HEK293 (cell line): ENCODE data around the gene PTPRG.
A peak's percentile ranks its signal among the peaks of the same experiment; 100 is the strongest.

Experiments
- BCL11A ChIP-seq: fragments of 450-650 bp; formaldehyde crosslinking; IDR thresholded peaks from 2 replicates; pipeline ENCODE4 v1.5.1; 2016; ENCODE audit warnings: low read depth, missing biosample characterization, missing genetic modification characterization
- GFI1B ChIP-seq: fragments of 450-650 bp; formaldehyde crosslinking; IDR thresholded peaks from 2 replicates; pipeline ENCODE4 v1.5.1; 2016; ENCODE audit warnings: missing biosample characterization, missing genetic modification characterization
- HOXD13 ChIP-seq: sonication (generic); formaldehyde crosslinking; IDR thresholded peaks from 2 replicates; pipeline ENCODE4 v1.8.0; 2022; ENCODE audit warnings: missing genetic modification reagents, borderline replicate concordance
- KLF1 ChIP-seq: fragments of 450-650 bp; formaldehyde crosslinking; IDR thresholded peaks from 2 replicates; pipeline ENCODE4 v1.5.1; 2016; ENCODE audit warnings: missing biosample characterization, missing genetic modification characterization
- KLF16 ChIP-seq: fragments of 450-650 bp; formaldehyde crosslinking; IDR thresholded peaks from 2 replicates; pipeline ENCODE4 v1.5.1; 2017; ENCODE audit warnings: missing biosample characterization, missing genetic modification characterization
- MEIS1 ChIP-seq: sonication (generic); formaldehyde crosslinking; IDR thresholded peaks from 2 replicates; pipeline ENCODE4 v1.8.1; 2022; ENCODE audit warnings: missing genetic modification reagents, mild to moderate bottlenecking, borderline replicate concordance
- RBAK ChIP-seq: fragments of 450-650 bp; formaldehyde crosslinking; IDR thresholded peaks from 2 replicates; pipeline ENCODE4 v1.5.1; 2016; ENCODE audit warnings: missing biosample characterization, missing genetic modification characterization
- SP2 ChIP-seq: fragments of 450-650 bp; formaldehyde crosslinking; IDR thresholded peaks from 2 replicates; pipeline ENCODE4 v1.5.1; 2016; ENCODE audit warnings: missing biosample characterization, missing genetic modification characterization
- SP7 ChIP-seq: fragments of 450-650 bp; formaldehyde crosslinking; IDR thresholded peaks from 2 replicates; pipeline ENCODE4 v1.5.1; 2016; ENCODE audit warnings: missing biosample characterization, missing genetic modification characterization
- WT1 ChIP-seq: fragments of 450-650 bp; formaldehyde crosslinking; IDR thresholded peaks from 2 replicates; pipeline ENCODE4 v1.5.1; 2016; ENCODE audit warnings: missing biosample characterization, missing genetic modification characterization
- ZBTB1 ChIP-seq: fragments of 450-650 bp; formaldehyde crosslinking; IDR thresholded peaks from 2 replicates; pipeline ENCODE4 v1.5.1; 2016; ENCODE audit warnings: missing biosample characterization, missing genetic modification characterization
- ZFHX2 ChIP-seq: fragments of 450-650 bp; formaldehyde crosslinking; conservative IDR thresholded peaks from 2 replicates; pipeline ENCODE4 v1.5.1; 2016; ENCODE audit warnings: missing biosample characterization, missing genetic modification characterization
- ZNF140 ChIP-seq: fragments of 450-650 bp; formaldehyde crosslinking; IDR thresholded peaks from 2 replicates; pipeline ENCODE4 v1.5.1; 2016; ENCODE audit warnings: missing biosample characterization, missing genetic modification characterization
- ZNF155 ChIP-seq: fragments of 450-650 bp; formaldehyde crosslinking; IDR thresholded peaks from 2 replicates; pipeline ENCODE4 v1.5.1; 2016; ENCODE audit warnings: missing biosample characterization, missing genetic modification characterization
- ZNF239 ChIP-seq: fragments of 450-650 bp; formaldehyde crosslinking; IDR thresholded peaks from 2 replicates; pipeline ENCODE4 v1.5.1; 2016; ENCODE audit warnings: missing biosample characterization, missing genetic modification characterization
- ZNF544 ChIP-seq: fragments of 450-650 bp; formaldehyde crosslinking; IDR thresholded peaks from 2 replicates; pipeline ENCODE4 v1.5.0; 2017; ENCODE audit warnings: missing biosample characterization, missing genetic modification characterization
- ZNF558 ChIP-seq: fragments of 450-650 bp; formaldehyde crosslinking; IDR thresholded peaks from 2 replicates; pipeline ENCODE4 v1.5.1; 2016; ENCODE audit warnings: missing biosample characterization, missing genetic modification characterization
- ZNF621 ChIP-seq: fragments of 450-650 bp; formaldehyde crosslinking; IDR thresholded peaks from 2 replicates; pipeline ENCODE4 v1.5.1; 2017; ENCODE audit warnings: missing biosample characterization, missing genetic modification characterization
- ZNF624 ChIP-seq: fragments of 450-650 bp; formaldehyde crosslinking; IDR thresholded peaks from 2 replicates; pipeline ENCODE4 v1.5.1; 2017; ENCODE audit warnings: missing biosample characterization, missing genetic modification characterization
- ZNF654 ChIP-seq: fragments of 450-650 bp; formaldehyde crosslinking; IDR thresholded peaks from 2 replicates; pipeline ENCODE4 v1.5.1; 2016; ENCODE audit warnings: low read depth, missing biosample characterization, missing genetic modification characterization
- ZNF670 ChIP-seq: fragments of 450-650 bp; formaldehyde crosslinking; IDR thresholded peaks from 2 replicates; pipeline ENCODE4 v1.5.1; 2016; ENCODE audit warnings: missing biosample characterization, missing genetic modification characterization, low read depth
- ZNF701 ChIP-seq: fragments of 450-650 bp; formaldehyde crosslinking; IDR thresholded peaks from 2 replicates; pipeline ENCODE4 v1.5.1; 2016; ENCODE audit warnings: missing biosample characterization, missing genetic modification characterization
- ZNF707 ChIP-seq: fragments of 450-650 bp; formaldehyde crosslinking; IDR thresholded peaks from 2 replicates; pipeline ENCODE4 v1.5.1; 2016; ENCODE audit warnings: missing biosample characterization, missing genetic modification characterization
- ZNF76 ChIP-seq: fragments of 450-650 bp; formaldehyde crosslinking; IDR thresholded peaks from 2 replicates; pipeline ENCODE4; 2016; ENCODE audit warnings: low read depth, missing biosample characterization, missing genetic modification characterization, borderline replicate concordance
- ZNF785 ChIP-seq: fragments of 450-650 bp; formaldehyde crosslinking; IDR thresholded peaks from 2 replicates; pipeline ENCODE4 v1.5.1; 2016; ENCODE audit warnings: missing biosample characterization, missing genetic modification characterization
- ZNF843 ChIP-seq: fragments of 450-650 bp; formaldehyde crosslinking; IDR thresholded peaks from 2 replicates; pipeline ENCODE4 v1.5.1; 2016; ENCODE audit warnings: missing biosample characterization, missing genetic modification characterization
- TF ChIP-seq, protein P1 (sequence below): fragments of 450-650 bp; formaldehyde crosslinking; IDR thresholded peaks from 2 replicates; pipeline ENCODE4 v1.5.1; 2016; ENCODE audit warnings: missing biosample characterization, missing genetic modification characterization, low read depth
- TF ChIP-seq, protein P2 (sequence below): fragments of 450-650 bp; formaldehyde crosslinking; IDR thresholded peaks from 2 replicates; pipeline ENCODE4 v1.5.1; 2016; ENCODE audit warnings: missing biosample characterization, missing genetic modification characterization
- TF ChIP-seq, protein P3 (sequence below): fragments of 450-650 bp; formaldehyde crosslinking; IDR thresholded peaks from 2 replicates; pipeline ENCODE4 v1.5.1; 2016; ENCODE audit warnings: missing biosample characterization, missing genetic modification characterization
- TF ChIP-seq, protein P4 (sequence below): fragments of 450-650 bp; formaldehyde crosslinking; IDR thresholded peaks from 2 replicates; pipeline ENCODE4 v1.5.1; 2016; ENCODE audit warnings: missing biosample characterization, missing genetic modification characterization
- TF ChIP-seq, protein P5 (sequence below): fragments of 450-650 bp; formaldehyde crosslinking; IDR thresholded peaks from 2 replicates; pipeline ENCODE4 v1.5.1; 2016; ENCODE audit warnings: missing biosample characterization, missing genetic modification characterization
- TF ChIP-seq, protein P6 (sequence below): fragments of 450-650 bp; formaldehyde crosslinking; IDR thresholded peaks from 2 replicates; pipeline ENCODE4 v1.5.1; 2016; ENCODE audit warnings: missing biosample characterization, missing genetic modification characterization

The PTPRG gene

DNA sequence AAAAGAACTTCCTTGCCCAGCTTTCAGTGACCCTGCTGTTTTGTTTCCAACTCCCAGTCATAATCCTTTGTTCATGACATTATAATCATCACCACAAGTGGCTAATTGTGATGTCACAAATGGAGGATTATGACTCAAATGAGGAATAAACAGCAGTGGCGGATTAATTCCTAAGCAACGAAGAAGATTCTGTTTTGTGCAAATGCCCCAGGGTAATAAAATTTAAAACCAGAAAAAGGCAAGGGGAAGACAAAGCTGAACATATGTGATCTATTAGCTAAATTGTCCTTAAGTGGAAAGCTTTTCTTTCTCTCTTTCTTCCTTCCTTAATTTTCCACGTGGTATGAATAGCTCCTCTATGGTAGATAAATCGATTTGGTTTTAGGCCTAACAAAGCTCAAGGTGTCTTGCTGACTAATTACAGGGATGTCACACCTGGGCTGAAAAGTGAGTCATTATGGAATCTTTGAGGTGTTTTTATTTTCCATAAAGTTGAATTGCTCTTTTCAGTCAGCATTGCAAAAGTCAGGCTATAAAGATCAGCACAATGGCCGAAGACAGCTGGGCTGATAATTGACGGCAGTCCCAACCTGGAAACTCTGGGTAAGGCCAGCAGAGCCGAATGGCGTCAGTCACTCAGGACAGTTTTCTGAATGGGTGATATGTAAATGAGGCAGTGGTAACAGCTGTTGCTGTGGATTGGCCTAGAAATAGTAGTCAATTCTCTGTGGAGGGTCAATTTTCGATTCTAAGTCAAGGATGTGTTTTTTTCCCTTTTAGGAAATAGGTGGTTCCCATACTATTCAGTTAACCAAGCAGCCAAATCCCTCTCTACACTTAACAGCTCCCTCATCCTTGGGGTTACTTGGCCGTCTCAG lies 121.5 kb downstream of the PTPRG start (continued):
- peak; percentile 91 for TF ChIP-seq SP7
- no peak for TF ChIP-seq ZNF140
- TF ChIP-seq MEIS1 = no peak
- peak; percentile 71 for TF ChIP-seq ZNF707 (tag by site-specific recombination)
- TF ChIP-seq ZNF670 (tag by site-specific recombination) = no peak
- peak; percentile 63; the same call in 1 of the 2 replicates for TF ChIP-seq BCL11A (tag by site-specific recombination)
- no peak for TF ChIP-seq KLF16 (tag by site-specific recombination)
- TF ChIP-seq RBAK (tag by site-specific recombination) = no peak
- TF ChIP-seq, protein P1, sequence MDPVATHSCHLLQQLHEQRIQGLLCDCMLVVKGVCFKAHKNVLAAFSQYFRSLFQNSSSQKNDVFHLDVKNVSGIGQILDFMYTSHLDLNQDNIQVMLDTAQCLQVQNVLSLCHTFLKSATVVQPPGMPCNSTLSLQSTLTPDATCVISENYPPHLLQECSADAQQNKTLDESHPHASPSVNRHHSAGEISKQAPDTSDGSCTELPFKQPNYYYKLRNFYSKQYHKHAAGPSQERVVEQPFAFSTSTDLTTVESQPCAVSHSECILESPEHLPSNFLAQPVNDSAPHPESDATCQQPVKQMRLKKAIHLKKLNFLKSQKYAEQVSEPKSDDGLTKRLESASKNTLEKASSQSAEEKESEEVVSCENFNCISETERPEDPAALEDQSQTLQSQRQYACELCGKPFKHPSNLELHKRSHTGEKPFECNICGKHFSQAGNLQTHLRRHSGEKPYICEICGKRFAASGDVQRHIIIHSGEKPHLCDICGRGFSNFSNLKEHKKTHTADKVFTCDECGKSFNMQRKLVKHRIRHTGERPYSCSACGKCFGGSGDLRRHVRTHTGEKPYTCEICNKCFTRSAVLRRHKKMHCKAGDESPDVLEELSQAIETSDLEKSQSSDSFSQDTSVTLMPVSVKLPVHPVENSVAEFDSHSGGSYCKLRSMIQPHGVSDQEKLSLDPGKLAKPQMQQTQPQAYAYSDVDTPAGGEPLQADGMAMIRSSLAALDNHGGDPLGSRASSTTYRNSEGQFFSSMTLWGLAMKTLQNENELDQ (tag by site-specific recombination) = no peak
- TF ChIP-seq ZNF843 = peak; percentile 75; the same call in 1 of the 2 replicates
- no peak for TF ChIP-seq HOXD13 (CRISPR knock-in tag)
- TF ChIP-seq ZNF701 (tag by site-specific recombination) = no peak
- TF ChIP-seq ZNF624 (tag by site-specific recombination) = no peak
- TF ChIP-seq ZNF785 (tag by site-specific recombination) = no peak
- TF ChIP-seq ZNF544 (tag by site-specific recombination) = no peak
- no peak for TF ChIP-seq ZBTB1
- no peak for TF ChIP-seq ZNF654
- TF ChIP-seq, protein P2, sequence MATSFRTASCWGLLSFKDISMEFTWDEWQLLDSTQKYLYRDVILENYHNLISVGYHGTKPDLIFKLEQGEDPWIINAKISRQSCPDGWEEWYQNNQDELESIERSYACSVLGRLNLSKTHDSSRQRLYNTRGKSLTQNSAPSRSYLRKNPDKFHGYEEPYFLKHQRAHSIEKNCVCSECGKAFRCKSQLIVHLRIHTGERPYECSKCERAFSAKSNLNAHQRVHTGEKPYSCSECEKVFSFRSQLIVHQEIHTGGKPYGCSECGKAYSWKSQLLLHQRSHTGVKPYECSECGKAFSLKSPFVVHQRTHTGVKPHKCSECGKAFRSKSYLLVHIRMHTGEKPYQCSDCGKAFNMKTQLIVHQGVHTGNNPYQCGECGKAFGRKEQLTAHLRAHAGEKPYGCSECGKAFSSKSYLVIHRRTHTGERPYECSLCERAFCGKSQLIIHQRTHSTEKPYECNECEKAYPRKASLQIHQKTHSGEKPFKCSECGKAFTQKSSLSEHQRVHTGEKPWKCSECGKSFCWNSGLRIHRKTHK (tag by site-specific recombination) = no peak
- TF ChIP-seq ZNF621 (tag by site-specific recombination) = no peak
- TF ChIP-seq ZNF239 (tag by site-specific recombination) = no peak
- TF ChIP-seq ZNF76 (tag by site-specific recombination) = no peak
- TF ChIP-seq, protein P3, sequence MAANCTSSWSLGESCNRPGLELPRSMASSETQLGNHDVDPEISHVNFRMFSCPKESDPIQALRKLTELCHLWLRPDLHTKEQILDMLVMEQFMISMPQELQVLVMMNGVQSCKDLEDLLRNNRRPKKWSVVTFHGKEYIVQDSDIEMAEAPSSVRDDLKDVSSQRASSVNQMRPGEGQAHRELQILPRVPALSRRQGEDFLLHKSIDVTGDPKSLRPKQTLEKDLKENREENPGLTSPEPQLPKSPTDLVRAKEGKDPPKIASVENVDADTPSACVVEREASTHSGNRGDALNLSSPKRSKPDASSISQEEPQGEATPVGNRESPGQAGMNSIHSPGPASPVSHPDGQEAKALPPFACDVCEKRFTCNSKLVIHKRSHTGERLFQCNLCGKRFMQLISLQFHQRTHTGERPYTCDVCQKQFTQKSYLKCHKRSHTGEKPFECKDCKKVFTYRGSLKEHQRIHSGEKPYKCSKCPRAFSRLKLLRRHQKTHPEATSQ (tag by site-specific recombination) = no peak
- TF ChIP-seq WT1 (tag by site-specific recombination) = peak; percentile 86
- TF ChIP-seq ZNF558 = no peak; the same call in 1 of the 2 replicates
- TF ChIP-seq, protein P4, sequence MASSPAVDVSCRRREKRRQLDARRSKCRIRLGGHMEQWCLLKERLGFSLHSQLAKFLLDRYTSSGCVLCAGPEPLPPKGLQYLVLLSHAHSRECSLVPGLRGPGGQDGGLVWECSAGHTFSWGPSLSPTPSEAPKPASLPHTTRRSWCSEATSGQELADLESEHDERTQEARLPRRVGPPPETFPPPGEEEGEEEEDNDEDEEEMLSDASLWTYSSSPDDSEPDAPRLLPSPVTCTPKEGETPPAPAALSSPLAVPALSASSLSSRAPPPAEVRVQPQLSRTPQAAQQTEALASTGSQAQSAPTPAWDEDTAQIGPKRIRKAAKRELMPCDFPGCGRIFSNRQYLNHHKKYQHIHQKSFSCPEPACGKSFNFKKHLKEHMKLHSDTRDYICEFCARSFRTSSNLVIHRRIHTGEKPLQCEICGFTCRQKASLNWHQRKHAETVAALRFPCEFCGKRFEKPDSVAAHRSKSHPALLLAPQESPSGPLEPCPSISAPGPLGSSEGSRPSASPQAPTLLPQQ (tag by site-specific recombination) = no peak
- TF ChIP-seq KLF1 (tag by site-specific recombination) = no peak
- TF ChIP-seq SP2 = no peak; the same call in 1 of the 2 replicates
- TF ChIP-seq, protein P5, sequence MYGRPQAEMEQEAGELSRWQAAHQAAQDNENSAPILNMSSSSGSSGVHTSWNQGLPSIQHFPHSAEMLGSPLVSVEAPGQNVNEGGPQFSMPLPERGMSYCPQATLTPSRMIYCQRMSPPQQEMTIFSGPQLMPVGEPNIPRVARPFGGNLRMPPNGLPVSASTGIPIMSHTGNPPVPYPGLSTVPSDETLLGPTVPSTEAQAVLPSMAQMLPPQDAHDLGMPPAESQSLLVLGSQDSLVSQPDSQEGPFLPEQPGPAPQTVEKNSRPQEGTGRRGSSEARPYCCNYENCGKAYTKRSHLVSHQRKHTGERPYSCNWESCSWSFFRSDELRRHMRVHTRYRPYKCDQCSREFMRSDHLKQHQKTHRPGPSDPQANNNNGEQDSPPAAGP (tag by site-specific recombination) = no peak
- no peak for TF ChIP-seq ZFHX2 (tag by site-specific recombination)
- no peak for TF ChIP-seq ZNF155 (tag by site-specific recombination)
- TF ChIP-seq, protein P6, sequence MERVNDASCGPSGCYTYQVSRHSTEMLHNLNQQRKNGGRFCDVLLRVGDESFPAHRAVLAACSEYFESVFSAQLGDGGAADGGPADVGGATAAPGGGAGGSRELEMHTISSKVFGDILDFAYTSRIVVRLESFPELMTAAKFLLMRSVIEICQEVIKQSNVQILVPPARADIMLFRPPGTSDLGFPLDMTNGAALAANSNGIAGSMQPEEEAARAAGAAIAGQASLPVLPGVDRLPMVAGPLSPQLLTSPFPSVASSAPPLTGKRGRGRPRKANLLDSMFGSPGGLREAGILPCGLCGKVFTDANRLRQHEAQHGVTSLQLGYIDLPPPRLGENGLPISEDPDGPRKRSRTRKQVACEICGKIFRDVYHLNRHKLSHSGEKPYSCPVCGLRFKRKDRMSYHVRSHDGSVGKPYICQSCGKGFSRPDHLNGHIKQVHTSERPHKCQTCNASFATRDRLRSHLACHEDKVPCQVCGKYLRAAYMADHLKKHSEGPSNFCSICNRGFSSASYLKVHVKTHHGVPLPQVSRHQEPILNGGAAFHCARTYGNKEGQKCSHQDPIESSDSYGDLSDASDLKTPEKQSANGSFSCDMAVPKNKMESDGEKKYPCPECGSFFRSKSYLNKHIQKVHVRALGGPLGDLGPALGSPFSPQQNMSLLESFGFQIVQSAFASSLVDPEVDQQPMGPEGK (tag by site-specific recombination) = no peak
- TF ChIP-seq GFI1B (tag by site-specific recombination) = no peak
